Measurements from ENCODE around the gene TLNRD1.
"Not testable (repeated sequence)": the region's sequence is repeated elsewhere in the genome, so short reads cannot be mapped to it uniquely, and the experiment has no call there.

TLNRD1 gene

GRCh38 chr15:81000624-81001151, at the start of gene TLNRD1:
Gene TLNRD1, plus strand, starts transcription at chr15:81000923. Its CDS starts 1,349 bp downstream, at chr15:81002272.
- peak; percentile 75 for DNase-seq

- DNase-seq = no peak
These were observed 48.8 kb upstream of the TLNRD1 start for GRCh38 chr15:80951941-80952340.

DNA sequence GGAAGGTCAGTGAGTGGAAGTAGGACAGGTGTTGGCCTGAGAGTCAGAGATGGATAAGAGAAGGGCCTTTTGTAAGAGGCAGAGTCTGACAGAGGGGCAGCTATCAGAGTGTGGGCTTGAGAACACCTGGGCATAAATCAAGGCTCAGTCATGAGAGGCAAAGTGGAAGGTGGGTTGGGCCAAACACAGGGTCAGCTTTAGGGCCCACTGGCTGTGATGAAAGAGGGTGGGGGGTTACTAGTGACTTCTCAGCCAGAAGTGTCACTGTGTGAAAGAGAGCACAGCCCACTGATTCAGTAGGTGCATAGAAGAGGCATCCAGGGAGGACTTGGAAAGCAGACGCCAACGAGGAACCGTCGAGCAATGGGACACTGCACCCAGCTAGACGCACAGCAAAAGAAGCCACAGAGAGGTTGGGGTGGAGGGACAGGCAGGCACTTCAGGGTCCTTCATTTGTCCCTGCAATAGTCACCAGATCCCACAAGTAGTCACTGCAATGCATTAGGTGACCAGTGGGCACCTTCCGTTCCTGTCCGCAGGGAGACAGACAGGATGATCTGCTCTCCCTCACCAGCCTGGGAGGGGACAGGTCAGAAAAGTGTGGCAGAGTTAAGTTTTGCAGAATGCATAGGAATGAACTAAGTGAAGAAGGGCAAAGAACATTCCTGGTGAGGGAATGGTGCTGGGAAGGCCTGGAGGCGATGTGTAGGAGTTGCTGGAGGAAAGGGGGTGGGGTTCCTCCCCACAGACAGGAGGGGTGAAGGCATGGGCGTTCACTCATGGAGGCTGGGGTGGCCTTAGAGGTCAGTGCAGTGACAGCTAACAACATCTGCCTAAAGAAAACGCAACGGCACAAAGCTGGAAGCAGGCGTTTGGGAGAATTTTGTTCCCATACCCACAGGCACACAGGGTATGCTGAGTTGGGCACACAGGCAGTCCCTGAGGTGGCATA, 47.4 kb upstream of the TLNRD1 start:
- no peak for DNase-seq

GRCh38 chr15:80953953-80954778, 46.6 kb upstream of the TLNRD1 start:
- DNase-seq = no peak

DNA sequence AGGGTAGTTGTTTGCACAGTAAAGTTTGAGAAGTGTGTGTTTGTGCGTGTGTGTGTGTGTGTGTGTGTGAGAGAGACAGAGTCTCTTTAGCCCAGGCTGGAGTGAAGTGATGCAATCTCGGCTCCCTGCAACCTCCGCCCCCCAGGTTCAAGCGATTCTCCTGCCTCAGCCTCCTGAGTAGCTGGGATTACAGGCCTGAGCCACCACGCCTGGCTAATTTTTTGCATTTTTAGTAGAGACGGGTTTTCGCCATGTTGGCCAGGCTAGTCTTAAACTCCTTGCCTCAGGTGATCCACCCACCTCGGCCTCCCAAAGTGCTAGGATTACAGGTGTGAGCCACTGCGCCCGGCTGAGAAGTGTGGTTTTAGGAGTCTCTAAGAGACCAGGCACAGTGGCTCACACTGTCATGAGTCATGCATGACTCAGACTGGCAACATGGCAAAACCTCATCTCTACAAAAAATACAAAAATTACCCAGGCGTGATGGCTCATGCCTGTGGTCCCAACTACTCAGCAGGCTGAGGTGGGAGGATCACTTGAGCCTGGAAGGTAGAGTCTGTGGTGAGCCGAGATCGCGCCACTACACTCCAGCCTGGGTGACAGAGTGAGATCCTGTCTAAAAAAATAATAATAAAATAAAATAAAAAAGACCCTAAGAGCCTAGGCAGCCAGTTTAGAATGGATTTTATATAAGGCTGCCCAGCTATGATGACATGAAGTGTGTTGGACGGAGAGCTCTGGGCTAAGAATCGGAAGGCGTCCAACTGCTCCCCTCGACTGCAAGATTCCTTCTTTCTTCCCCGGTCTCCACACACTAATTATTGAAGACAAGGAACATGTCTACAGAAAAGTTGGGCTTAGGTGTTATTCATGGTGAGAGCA, 44.9 kb upstream of the TLNRD1 start:
- peak; percentile 34 for DNase-seq

- peak; percentile 35 for DNase-seq
These were observed 43.2 kb upstream of the TLNRD1 start for GRCh38 chr15:80957556-80957955.

GRCh38 chr15:80957976-80958375, 42.7 kb upstream of the TLNRD1 start:
- no peak for DNase-seq

DNA sequence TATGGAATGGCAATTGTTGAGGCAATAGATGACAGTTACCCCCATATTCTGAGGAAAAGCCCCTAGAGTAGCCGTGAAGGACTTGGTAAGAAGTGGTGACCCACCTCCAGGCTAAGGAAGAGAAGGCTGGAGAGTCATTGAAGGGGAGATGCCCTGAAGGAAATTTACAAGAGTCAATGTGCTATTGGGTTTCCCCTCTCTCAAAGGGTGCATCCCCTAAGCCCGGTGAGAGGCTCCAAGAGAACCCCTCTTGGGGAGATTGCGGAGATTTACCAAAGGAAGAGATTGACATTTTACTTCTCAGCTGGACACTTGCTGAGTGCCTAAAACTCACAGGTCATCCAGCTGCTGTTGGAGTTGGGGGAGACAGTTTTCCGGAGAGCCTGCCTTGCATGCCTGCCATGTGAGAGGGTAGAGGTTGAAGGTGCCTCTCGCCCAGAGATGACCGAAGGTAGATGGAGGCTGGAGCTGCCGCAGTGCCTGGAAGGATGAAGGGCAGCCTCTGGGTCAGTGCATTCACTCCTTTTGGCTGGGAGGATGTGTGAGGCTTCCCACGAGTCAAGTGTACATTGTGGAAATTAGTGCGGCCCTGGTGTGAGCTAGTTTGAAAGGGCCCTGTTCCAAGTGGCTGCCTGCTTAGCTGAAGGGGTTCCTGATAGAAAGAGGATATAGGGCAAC, 41.8 kb upstream of the TLNRD1 start:
- DNase-seq = no peak

DNA sequence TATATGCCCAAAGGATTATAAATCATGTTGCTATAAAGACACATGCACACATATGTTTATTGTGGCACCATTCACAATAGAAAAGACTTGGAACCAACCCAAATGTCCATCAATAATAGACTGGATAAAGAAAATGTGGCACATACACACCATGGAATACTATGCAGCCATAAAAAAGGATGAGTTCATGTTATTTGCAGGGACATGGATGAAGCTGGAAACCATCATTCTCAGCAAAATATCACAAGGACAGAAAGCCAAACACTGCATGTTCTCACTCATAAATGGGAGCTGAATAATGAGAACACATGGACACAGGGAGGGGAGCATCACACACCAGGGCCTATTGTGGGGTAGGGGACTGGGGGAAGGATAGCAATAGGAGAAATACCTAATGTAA, 35.3 kb upstream of the TLNRD1 start:
- not testable (repeated sequence) for DNase-seq

DNA sequence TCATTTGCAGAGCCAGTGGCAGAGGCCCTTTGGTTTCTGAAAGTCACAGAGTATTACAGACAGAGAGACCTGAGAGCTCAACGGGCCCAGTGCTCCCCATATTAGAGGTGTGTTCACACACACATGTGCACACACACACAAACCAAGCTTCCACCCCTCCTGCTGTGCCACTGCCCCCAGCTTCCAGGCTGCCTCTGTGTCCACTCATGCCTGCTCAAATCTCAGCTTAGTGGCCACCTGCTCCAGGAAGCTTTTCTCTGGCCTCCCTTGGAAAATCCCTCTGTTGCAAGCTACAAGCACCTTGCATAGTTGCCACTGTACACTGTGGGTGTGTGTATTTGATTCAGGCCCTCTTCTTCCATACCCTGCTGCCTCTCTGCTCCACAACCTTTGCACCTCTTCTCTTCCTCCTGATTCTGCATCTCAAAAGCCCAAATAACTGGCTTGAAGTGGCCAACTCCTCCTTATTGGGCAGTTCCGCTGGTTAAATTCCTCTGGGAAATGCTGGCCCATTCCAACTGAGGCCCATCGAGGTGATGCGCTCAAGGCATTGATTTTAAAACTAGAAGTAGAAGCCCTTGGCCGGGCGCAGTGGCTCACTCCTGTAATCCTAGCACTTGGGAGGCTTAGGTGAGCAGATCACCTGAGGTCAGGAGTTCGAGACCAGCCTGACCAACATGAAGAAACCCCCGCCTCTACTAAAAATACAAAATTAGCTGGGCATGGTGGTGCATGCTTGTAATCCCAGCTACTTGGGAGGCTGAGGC, 34.1 kb upstream of the TLNRD1 start:
- DNase-seq = no peak

- DNase-seq = peak; percentile 56
These were observed 33.3 kb upstream of the TLNRD1 start for GRCh38 chr15:80967451-80967850.

DNA sequence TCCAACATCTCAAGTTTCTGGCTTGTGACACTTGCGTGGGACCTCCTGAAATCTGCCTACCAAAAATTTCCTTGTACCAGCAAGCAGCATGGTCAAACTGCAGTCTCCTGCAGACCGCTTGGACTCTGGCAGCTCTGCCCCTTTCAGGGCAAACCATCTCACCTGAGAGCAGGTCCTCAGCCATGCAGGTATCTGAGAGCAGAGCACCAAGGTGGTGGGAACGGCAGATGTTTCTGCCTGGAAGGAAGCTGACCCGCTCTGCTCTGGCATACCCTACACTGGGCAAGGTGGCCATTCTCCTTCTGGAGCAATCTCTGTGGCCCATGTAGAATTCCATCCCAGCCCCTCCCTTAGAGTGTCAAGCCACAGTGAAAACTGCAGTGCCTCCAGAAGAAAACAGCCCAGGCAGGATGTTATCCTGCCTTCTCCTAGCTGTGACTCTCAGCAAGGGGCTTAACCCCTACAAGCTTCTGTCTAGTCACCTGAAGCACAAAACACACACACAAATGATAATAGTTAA, 32.7 kb upstream of the TLNRD1 start:
- no peak for DNase-seq

- no peak for DNase-seq
These were observed 31.4 kb upstream of the TLNRD1 start for GRCh38 chr15:80969316-80969715.

- peak; percentile 40 for DNase-seq
These were observed 30.6 kb upstream of the TLNRD1 start for GRCh38 chr15:80970018-80970657.

DNA sequence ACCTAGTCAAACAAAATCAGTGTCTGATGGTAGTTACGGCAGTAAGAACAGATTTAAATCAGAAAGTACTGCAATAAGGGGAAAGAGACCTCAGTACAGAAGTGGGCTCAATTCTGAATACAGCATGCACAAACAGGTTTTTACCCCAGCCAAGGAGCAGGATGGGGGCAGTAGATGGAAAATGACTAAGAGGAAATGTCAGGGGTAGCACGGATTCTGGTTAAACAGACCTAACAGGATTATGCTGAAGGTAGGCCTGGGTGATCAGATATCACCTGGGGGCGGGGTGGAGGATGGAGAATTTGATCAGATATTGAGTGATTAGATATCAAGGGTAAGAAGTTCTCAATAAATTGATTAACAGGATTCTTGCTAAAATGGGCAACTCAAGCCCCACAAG, 30.1 kb upstream of the TLNRD1 start:
- DNase-seq = no peak

DNA sequence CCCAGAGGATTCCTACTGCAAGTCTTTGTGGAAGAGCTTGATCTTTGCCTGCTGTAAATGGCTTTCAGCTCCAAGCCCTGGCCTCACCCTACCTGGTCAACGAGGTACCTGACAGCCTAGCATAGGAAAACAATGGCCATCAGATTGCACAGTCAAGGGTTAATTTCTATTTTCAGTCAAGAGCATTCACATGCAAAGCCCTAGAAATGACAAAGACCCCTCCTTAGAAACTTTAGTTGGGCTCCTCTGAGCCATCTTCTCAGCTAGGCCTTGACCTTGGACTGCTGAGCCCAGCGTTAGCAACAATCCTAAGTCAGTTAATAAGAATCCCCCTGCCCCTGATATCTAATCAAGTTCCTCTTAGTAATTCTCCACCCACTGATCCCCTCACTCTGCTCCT, 29.6 kb upstream of the TLNRD1 start:
- DNase-seq = no peak

GRCh38 chr15:80972276-80972675, 28.4 kb upstream of the TLNRD1 start:
- no peak for DNase-seq

DNA sequence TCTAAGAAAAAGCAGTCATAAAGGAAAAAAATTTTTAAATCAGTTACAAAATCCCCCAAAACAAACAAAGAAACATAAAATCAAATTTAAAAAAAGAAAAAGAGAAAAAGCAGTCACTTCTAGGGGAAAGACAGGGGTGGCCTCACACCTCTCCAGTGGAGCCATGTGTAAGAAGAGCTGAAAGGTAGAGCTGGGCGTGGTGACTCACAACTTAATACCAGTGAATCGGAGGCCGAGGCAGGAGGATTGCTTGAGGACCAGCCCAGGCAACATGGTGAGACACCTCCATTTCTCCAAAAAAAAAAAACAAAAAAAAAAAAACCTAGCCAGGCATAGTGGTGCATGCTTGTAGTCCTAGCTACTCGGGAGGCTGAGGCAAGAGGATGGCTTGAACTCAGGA, 25.8 kb upstream of the TLNRD1 start:
- DNase-seq = no peak

GRCh38 chr15:80976851-80977250, 23.9 kb upstream of the TLNRD1 start:
- DNase-seq = no peak

GRCh38 chr15:80977627-80978036, 23.1 kb upstream of the TLNRD1 start:
- no peak for DNase-seq

Data from NCI-H446 treated with DMSO at 0.1 percent for 48 hours (cell line).